ENCODE results near the gene PODXL.

Gene PODXL

DNA sequence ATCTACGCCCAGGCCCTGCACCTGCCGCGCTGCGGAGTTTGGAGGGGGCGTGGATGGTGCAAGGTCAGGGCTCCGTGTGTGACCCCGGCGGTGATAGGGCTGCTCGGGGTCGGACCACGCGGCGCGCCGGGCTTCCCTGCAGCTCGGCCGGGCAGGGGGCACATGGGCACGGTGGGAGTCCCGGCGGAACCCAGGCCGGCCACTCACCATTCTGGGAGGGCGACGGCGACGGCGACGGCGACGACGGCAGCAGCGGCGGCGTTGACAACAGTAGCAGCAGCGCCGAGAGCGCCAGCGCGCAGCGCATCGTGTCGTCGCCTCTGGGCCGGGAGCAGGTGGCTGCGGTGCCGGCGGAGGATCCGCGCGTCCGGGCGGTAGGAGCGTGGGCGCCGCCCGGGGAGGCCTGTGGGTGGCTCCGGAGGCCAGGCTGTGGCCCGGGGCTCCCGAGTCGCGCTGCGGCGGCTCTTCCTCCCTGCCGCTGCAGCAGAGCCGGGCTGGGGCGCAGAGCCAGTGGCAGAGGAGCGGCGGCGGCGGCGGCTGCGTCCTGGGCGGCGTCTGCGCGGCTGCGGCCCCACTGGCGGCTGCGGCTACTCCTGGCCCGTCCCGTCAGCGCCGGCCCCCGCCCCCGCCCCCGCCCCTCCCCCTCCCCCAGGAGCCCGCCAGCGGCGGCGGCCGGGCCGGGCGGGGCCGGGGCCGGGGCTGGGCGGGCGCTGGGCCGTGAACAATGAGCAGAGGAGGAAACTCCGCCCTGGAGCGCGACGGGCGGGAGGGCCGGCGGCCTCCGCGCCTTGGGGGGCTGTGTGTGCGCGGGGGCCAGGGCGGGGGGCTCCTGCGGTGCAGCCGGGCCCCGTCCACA lies at the start of gene PODXL:
Gene PODXL, minus strand, starts transcription at position 576 of the 856 bp plus-strand sequence. Its CDS starts 269 bp downstream, at position 307.
- peak; percentile 66 to 69 for DNase-seq

DNA sequence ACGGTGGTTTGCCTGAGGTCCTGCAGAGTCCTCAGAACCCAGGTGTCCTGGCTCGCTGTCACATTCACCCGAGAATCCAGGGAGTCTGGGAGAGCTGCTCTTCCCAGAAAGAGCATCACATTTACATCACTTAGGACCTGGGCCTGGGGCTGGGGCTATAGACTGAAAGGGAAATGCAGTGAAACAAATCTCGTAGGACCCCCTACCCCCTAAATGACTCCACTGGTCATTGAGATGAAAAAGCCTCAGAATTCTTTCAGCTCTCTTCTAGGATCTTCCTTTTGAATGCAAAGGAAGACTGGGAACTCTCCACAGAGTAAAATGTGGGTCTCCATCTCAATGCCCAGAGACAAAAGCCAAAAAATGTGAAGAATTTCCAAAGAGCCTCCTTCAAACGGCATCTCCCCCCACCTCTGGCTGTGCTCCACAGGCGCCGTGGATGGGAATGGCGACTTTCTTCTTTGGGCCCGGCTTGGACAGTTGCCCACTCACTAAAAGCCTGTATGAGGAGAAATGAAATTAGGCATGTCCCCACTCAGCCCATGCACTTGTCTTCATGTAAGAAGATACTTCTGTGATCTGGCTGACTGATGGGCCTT lies 49.0 kb upstream of the PODXL start:
- DNase-seq, result no peak

DNA sequence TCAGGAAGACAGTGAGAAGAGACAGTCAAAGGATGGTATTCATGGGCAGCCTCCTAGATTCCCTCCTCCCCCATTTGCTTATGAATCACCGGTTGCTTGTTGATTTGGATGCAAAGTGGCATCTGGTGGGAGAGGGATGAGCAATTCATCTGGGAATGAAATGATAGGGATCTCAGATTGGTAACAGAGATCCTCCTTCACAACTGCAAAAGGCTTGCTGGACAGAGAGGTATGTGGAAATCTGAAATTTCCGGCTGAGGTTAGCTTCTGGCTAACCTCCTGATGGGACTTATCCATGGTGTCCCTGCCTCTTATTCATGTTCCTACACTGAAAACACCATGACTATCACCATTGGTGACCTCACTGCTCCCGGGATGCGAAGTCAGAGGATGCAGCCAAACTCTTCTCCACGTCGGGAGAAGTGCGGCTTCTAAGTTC lies 48.4 kb upstream of the PODXL start:
- DNase-seq, result no peak

DNA sequence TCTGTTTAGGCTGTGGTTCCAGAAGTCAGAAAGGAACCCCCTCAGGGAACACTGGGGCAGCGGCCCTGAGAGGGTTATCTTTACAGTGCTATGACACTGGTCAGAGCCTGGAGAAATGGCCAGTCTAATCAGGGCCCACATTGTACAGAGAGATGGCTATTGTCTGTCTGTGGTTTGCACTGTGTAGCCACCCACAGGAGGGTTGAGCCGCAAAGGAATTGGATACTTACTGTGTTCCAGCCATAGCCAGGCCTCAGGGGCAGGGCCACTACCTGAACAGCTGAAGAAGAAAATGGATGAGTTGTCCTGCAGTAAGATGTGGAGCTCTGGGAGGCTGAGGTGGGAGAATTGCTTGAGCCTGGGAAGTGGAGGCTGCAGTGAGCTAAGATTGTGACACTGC lies 47.5 kb upstream of the PODXL start:
- no peak for DNase-seq

DNA sequence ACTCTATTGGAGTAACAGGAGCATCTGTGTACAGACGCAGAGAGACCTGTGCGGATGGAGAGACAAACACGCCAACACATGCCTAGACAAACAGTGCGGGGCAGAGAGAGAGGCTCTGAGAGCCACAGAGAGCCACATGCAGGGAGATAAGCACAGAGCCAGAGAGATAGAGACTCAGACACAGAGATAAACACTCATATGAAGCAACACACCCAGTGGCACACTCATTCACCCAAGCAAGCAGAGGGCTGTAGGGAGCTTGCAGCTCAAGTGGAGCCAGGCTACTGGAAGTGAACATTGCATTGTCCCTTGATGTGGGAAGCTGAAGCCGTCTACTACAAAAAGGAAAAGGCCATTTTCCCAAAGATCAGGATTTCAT lies 46.6 kb upstream of the PODXL start:
- DNase-seq, result no peak

DNA sequence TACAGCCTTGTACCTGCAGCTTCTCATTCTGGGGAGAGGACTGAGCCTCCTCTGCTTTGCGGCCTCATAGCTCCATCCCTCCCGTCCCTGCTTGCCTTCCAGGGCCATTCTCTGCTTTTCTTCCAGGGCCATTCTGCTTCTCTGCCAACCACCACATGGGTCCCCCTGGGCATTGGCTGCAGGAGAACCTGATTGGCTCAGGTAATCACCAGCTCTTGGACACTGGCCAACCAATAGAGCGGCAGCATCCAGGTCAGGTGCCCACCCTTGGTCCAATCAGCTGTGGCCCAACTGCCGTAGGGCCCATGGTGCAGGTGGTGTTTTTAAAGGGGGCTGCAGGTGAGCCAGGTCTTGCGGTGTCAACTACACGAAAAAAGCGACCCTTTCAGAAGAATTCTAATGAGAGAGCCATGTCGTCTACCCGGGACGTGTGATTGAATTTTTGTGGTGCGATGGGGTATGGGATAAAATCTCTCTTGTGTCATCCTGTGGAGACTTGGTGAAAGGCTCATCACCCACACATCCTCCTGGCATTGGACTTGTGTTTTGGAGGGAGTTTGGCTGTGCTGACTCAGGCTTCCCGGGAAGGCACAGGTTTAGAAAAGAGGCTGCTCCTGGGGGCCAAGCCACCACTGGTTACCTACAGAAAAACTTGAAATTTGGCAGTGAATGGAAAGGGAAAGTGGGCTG lies 46.0 kb upstream of the PODXL start:
- DNase-seq, result no peak

DNA sequence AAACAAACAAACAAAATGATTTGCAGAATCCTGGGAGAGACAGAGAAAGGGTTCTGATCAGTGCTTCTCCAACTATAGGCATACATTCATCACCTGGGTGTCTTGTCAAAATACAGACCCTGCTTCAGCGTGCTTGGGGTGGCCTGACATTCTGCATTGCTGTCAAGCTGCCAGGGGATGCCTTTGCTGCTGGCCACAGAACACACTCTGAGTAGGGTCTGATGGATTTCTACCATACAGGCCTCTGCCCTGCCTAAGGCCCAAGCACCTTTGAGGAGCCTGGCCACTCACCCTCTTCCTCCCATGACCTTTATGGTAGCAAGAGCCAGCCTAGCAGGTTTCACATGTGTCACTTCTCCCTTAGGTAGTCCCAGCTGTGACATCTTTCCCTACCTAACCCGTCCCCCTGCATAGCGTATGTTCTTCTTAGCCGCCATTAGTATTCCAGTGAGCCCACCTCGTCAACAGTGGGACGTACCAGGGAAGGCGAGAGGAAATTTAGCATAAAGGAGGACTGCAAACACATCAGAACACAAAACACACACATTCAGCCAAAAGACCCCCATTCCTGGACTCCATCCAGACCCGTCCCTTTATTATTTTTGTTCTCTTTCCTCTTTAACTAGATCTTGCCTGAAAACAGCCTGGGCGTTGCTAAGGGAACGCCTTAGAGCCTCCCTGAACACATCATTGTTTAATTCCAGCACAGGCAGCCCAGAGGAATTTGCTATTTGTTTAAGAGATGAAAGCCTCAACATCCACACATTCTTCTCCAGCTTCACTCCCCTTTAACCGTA lies 43.9 kb upstream of the PODXL start:
- no peak for DNase-seq

DNA sequence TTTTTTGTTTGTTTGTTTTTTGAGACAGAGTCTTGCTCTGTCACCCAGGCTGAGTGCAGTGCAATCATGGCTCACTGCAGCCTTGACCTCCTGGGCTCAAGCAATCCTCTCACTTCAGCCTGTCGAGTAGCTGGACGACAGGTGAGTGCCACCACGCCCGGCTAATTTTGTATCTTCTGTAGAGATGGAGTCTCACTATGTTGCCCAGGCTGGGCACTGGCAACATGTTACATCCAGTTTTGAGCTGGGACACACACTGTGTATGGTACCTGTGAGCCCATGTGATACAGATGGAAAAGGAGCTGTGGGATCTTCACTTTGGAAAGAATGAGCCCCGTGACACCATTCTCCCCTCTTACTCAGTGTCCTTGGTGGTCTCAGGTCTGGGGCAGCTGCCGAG lies 40.4 kb upstream of the PODXL start:
- DNase-seq, result no peak

DNA sequence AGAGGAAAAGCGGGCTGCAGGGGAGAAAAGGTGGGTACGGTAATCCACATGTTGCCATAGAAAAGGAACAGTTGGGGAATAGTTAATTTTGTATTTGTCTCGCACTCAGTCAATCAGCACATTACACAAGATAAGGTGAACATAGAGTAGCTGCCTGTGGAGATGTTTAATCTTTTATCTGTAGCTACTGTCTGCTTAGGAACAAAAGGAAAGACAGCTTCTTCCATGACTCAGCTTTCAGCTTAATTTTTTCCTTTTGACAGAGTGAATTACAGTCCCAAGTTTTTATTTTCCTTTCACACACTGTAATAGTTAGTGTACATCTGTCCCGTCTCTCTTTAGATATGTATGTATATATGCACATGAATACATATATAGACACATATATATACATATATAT lies 39.3 kb upstream of the PODXL start:
- no peak for DNase-seq

DNA sequence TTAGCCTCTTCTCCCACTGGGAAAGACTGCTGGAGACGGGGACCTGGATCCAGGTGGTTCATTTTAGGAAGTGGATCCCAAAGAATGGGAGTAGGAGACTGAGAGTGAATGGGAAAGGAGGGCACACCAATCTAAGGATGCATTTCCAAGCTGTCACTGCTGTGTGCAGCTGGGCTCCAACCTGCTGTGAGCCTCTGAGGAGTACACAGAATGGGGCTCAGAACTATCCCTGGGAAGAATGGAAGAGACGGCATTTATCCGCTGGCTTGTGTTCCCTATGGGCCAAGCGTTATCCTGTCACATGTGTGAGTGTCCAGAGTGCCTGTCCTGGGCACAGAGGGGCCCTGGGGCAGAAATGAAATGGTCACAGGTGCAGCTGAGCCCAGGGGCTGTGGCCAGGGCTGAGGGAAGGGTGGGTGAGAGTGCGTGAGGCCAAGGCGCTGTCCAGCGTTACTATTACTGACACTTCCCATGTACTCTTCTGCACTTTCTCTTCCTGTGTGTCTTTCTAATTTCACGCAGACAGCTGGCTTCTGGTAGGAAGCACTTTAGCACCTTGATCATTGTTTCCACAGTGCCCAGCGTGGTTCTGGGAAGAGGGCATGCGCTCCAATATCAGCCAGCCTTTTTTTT lies 35.4 kb upstream of the PODXL start:
- no peak for DNase-seq

DNA sequence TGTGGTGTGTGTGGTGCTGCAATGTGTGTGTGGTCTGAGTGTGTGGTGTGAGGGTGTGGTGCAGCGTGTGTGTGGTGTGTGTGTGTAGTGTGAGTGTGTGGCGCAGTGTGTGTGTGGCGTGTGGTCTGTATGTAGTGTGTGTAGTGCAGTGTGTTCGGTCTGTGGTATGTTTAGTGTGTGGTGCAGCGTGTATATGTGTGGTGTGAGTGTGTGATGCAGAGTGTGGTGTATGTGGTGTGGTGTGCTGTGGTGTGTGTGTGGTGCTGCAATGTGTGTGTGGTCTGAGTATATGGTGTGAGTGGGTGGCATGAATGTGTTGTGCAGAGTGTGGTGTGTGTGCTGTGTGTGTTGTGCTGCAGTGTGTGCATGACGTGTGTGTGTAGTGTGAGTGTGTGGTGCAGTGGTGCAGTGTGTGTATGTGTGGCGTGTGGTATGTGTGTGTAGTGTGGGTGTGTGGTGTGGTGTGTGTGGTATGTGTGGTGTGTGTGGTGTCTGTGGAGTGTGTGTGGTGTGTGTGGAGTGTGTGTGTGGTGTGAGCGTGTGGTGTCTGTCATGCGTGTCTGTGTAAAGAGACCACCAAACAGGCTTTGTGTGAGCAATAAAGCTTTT lies 31.0 kb upstream of the PODXL start:
- no peak for DNase-seq

DNA sequence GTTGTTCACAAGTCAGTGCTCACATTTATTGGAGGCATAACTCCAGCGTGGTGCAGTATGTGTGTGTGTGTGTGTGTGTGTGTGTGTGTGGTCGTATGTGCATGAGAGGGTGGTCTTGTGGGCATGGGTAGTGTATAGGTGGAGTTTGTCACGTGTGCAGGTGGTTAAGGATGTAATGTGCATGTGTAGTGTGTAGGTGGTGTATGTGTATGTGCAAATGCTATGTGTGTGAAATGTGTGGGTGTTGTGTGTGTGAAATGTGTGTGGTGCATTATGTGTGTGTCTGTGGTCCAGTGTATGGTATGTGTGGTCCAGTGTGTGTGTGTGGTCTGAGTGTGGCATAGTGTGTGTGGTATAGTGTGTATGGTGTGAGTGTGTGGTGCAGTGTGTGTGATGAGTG lies 30.3 kb upstream of the PODXL start:
- DNase-seq, result no peak

DNA sequence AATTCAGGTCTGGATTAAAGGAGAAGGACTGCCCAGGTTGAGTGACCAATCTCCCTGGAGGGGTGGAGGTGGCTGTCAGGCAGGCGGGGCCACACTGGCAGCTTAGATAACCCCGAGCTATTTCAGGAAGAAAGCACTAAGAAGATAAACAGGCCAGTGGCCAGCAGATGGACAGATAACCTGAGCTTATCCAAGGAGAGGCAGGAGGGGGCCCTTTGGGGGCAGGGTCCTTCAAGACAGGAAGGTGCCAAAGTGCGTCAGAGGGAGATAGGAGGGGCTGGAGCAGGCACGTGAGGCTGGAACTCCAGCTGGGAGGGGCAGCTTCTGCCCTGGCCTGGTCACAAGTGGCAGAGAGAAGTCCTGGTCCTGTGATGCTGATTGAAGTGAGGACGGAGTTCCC lies 29.8 kb upstream of the PODXL start:
- DNase-seq, result no peak

DNA sequence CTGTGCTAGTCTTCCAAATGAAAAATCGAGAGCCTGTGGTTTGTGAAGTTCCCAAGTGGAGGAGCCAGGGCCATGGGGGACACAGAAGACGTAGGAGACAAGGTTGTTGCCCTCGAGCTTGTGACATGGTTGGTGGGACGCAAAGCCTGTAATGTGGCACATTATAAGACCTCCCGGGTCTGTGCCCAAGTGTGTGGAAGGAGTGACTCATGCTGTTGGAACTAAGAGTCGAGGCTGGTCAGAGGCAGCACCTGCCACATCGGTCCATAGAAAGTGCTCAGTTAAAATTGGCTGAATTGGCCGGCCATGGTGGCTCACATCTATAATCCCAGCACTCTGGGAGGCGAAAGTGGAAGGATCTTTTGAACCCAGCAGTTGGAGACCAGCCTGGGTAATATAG lies 27.0 kb upstream of the PODXL start:
- DNase-seq, result no peak

DNA sequence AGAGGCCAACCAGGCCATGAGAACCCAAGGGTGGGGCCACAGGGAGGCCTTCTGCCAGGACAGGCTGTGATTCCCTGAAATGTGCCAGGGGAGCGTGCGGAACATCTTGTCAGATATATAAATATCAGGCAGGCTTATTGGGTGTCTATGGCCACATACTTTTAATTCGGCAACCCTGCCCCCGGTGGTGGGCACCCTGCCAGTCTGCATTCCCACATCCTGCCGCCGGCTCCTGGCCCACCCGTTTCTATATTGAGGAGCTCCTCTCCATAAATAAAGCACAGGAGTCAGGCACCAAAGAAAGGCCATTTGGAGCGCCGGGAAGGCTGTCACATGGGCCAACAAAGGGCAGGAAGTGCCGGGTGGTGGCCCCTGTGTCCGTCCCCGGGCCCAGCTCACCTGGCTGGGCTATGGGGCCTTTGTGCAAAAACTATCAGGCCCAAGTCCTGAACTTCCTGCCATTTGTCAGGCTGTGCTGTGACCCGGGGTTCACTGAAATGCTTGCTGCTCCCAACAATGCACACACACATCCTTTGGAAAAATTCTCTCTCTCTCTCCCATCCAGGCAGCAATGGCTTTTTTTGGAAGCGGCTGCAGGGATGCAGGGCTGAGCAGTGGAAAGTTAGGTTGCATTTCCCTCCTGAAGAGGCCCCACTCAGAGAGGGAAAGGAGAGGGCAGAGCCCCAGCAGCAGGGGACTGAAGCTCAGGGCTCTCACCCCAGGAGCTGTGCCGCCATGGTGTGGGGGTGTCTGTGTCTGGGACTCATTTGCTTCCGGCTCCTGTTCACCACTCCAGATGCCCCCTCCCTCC lies 25.0 kb upstream of the PODXL start:
- DNase-seq, result no peak

DNA sequence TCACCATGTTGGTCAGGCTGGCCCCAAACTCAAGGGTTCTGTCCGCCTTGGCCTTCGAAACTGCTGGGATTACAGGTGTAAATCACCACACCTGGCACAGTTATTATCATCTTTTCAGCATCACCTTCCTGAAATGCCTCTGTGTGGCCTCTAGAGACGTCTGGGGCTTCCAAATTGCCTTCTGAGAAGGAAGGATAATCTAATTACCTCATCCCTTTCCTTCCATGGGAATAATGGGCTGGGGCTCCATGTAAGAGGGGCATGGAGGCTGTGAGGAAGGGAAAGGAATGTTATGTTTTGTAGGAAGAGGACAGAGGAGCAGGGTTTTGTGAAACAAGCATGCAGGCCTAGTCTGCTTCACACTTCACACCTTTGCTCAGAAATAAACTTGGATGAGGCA lies 22.2 kb upstream of the PODXL start:
- DNase-seq, result no peak

DNA sequence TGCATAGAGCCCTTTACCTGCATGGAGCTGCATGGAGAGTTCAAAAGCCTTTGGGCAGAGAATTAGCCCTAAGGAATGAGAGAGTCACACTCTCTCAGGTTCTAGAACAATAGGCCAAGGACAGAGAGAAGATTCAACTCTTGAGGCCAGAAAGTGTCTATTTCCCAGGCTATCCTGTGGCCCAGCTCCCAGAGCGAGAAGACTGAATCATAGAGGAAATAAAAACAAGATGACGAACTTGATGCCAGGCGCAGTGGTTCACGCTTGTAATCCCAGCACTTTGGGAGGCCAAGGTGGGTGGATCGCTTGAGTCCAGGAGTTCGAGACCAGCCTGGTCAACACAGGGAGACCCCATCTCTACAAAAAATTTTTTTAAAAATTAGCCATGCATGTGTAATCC lies 18.3 kb upstream of the PODXL start:
- no peak for DNase-seq

DNA sequence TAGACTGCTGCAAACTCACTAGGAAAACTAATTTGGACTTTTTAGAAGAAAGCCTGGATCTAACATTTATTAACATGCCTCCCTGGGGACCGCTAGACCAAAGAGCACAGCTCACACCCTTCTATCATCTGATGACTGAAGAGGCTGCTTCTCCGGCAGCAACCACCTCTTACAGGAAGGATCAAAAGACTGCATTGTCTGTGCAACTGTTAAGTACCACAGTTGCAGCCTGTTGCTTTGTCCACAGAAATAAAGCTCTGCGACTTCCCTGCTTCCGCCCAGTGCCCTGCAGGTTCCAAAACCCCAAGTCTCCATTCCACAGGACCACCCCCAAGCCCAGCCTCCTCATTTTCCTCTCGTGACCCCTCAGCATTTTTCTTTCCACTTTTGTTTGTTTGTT lies 14.0 kb upstream of the PODXL start:
- no peak for DNase-seq

DNA sequence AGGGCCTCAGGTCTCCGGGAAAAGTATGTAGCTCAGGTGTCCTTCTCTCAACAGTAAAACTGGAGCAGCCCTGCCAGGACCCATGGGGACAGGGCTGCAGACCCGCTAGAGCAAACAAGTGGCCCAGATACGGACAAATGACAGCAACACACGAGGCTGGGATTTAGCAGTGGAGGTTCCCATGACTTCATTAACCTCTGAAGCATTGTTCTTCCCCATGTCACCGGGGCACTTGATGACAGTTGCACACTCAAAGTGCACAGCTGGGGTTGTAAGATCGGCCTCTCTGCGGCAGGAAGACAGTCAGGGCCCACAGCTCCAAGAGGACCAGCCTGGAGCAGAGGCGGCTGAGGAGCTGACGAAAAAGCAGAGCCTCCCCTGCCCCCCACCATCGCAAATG lies 12.5 kb upstream of the PODXL start:
- no peak for DNase-seq

DNA sequence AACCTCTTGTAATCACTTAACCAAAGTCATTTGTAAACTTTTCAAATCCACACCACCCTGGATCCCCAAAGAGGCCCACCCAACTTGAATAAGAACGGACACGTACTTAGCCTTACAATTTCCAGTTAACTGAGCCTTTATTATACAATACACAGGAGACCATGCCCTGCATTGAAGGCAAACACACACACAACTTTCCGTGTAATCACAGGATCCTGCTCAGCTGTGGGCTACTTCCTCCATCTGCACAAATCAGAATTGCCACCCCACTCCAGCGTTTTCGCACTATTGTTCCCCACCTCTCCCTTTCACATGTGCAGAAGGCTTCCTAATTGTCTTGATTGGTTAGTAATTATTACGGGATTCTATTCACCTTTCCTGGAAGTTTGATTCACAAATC lies 12.1 kb upstream of the PODXL start:
- no peak for DNase-seq

DNA sequence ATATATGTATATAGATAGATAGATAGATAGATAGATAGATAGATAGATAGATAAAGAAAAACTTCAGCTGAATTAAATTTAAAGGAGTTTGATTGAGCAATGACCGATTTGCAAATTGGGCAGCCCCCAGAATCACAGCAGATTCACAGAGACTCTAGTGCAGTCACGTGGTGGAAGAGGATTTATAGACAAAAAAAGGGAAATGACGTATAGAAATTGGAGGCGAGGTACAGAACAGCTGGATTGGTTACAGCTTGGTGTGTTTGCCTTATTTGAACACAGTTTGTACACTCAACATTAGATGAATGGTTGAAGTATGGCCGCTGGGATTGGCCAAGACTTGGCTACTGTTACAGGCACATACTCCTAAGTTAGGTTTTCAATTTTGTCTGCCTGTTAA lies 8.2 kb upstream of the PODXL start:
- no peak for DNase-seq
